HEK293T (cell line): Measurements from ENCODE around the gene HS3ST6.
"Not testable (repeated sequence)": the region's sequence is repeated elsewhere in the genome, so short reads cannot be mapped to it uniquely, and the experiment has no call there.

Source experiments
- CTCF ChIA-PET: fragments of 350-600 bp; formaldehyde crosslinking; extraction: SDS; loops from one replicate; lab custom pipeline; 2021; ENCODE audit warnings: antibody characterized with exemption, inconsistent platforms; lab: Yijun Ruan, JAX
- POLR2A ChIA-PET: fragments of 350-600 bp; formaldehyde crosslinking; extraction: SDS; loops from one replicate; lab custom pipeline; 2020; ENCODE audit warnings: antibody characterized with exemption, inconsistent platforms; lab: Yijun Ruan, JAX
- DNase-seq: peaks from one replicate; pipeline ENCODE4 v3.0.0; 2012; ENCODE audit warnings: mixed read lengths; ENCODE audit errors: extremely low spot score
- ARNT ChIP-seq: fragments of 450-650 bp; IDR thresholded peaks from 2 replicates; pipeline ENCODE4 v1.6.1; 2017; ENCODE audit warnings: mild to moderate bottlenecking
- BHLHE40 ChIP-seq: fragments of 450-650 bp; IDR thresholded peaks from 2 replicates; pipeline ENCODE4 v1.6.1; 2016; ENCODE audit warnings: mild to moderate bottlenecking, moderate library complexity, borderline replicate concordance
- CTBP1 ChIP-seq: fragments of 450-650 bp; IDR thresholded peaks from 2 replicates; pipeline ENCODE4 v1.6.1; 2016; ENCODE audit warnings: borderline replicate concordance
- ELF4 ChIP-seq: fragments of 450-650 bp; IDR thresholded peaks from 2 replicates; pipeline ENCODE4 v1.6.1; 2017; ENCODE audit warnings: antibody characterized with exemption
- FOXA1 ChIP-seq: fragments of 450-650 bp; IDR thresholded peaks from 2 replicates; pipeline ENCODE4 v1.6.1; 2016; ENCODE audit warnings: mild to moderate bottlenecking
- FOXK2 ChIP-seq: fragments of 450-650 bp; IDR thresholded peaks from 2 replicates; pipeline ENCODE4 v1.6.1; 2016; ENCODE audit warnings: mild to moderate bottlenecking
- FOXM1 ChIP-seq: fragments of 450-650 bp; IDR thresholded peaks from 2 replicates; pipeline ENCODE4 v1.6.1; 2017; ENCODE audit warnings: mild to moderate bottlenecking, borderline replicate concordance
- HDGF ChIP-seq: fragments of 450-650 bp; IDR thresholded peaks from 2 replicates; pipeline ENCODE4 v1.6.1; 2017; ENCODE audit warnings: antibody characterized with exemption, borderline replicate concordance
- L3MBTL2 ChIP-seq: fragments of 450-650 bp; conservative IDR thresholded peaks from 2 replicates; pipeline ENCODE4 v1.6.1; 2016; ENCODE audit warnings: mild to moderate bottlenecking
- LEF1 ChIP-seq: fragments of 450-650 bp; IDR thresholded peaks from 2 replicates; pipeline ENCODE4 v1.6.1; 2017; ENCODE audit warnings: mild to moderate bottlenecking, borderline replicate concordance
- NFRKB ChIP-seq: fragments of 450-650 bp; IDR thresholded peaks from 2 replicates; pipeline ENCODE4 v1.6.1; 2016; ENCODE audit warnings: mild to moderate bottlenecking, moderate library complexity
- PKNOX1 ChIP-seq: fragments of 450-650 bp; IDR thresholded peaks from 2 replicates; pipeline ENCODE4 v1.6.1; 2016
- SP1 ChIP-seq: fragments of 450-650 bp; IDR thresholded peaks from 2 replicates; pipeline ENCODE4 v1.6.1; 2017
- SUZ12 ChIP-seq: fragments of 450-650 bp; IDR thresholded peaks from 2 replicates; pipeline ENCODE4 v1.6.1; 2016; ENCODE audit warnings: mild to moderate bottlenecking
- TARDBP ChIP-seq: fragments of 450-650 bp; IDR thresholded peaks from 2 replicates; pipeline ENCODE4 v1.6.1; 2016
- ZNF384 ChIP-seq: fragments of 450-650 bp; IDR thresholded peaks from 2 replicates; pipeline ENCODE4 v1.6.1; 2016

The HS3ST6 gene

GRCh38 chr16:1903845-1904840 lies 14.1 kb downstream of the HS3ST6 start:
- no peak for DNase-seq
- ChIA-PET CTCF (interaction anchor here (0.7 kb wide), 1 partner anchor 37 kb away, joined by 3 read pairs; no protein-coding TSS in a partner anchor), POLR2A (interaction anchor here (1.0 kb wide), 1 partner anchor 61 kb away, joined by 3 read pairs; no protein-coding TSS in a partner anchor)
- TF ChIP-seq NFRKB (no peak), CTBP1 (no peak), ELF4 (no peak), FOXA1 (no peak), TARDBP (no peak), L3MBTL2 (no peak), ZNF384 (no peak)

- POLR2A ChIA-PET: no interaction called here
- CTCF ChIA-PET: no interaction called here
- DNase-seq: no peak
- TF ChIP-seq SUZ12 (no peak), L3MBTL2 (no peak), BHLHE40 (no peak)
Measured at GRCh38 chr16:1903220-1903574, 15.0 kb downstream of the HS3ST6 start.

- DNase-seq: no peak
- TF ChIP-seq CTBP1 (no peak), SUZ12 (no peak), LEF1 (no peak), BHLHE40 (no peak), ZNF384 (no peak), NFRKB (no peak), FOXM1 (no peak), TARDBP (no peak), L3MBTL2 (no peak), FOXA1 (no peak), PKNOX1 (no peak), ARNT (no peak), HDGF (no peak), FOXK2 (no peak), SP1 (no peak), ELF4 (no peak)
- CTCF ChIA-PET: interaction anchor here (0.7 kb wide), 1 partner anchor 10 kb away, joined by 3 read pairs; no protein-coding TSS in a partner anchor
- POLR2A ChIA-PET: no interaction called here
Measured at GRCh38 chr16:1902547-1903219, 15.5 kb downstream of the HS3ST6 start.

- no peak for TF ChIP-seq FOXA1
- TF ChIP-seq HDGF: no peak
- no peak for TF ChIP-seq BHLHE40
- TF ChIP-seq SP1: no peak
- no peak for TF ChIP-seq NFRKB
- TF ChIP-seq PKNOX1: no peak
- no peak for TF ChIP-seq LEF1
- TF ChIP-seq FOXK2: no peak
- no peak for TF ChIP-seq L3MBTL2
- TF ChIP-seq ZNF384: no peak
- TF ChIP-seq CTBP1: no peak
- TF ChIP-seq SUZ12: no peak
- TF ChIP-seq ELF4: no peak
- no peak for TF ChIP-seq TARDBP
- TF ChIP-seq ARNT: no peak
- TF ChIP-seq FOXM1: no peak
- POLR2A ChIA-PET: no interaction called here
- CTCF ChIA-PET: no interaction called here
- no peak for DNase-seq
Measured at GRCh38 chr16:1900452-1900774, 17.8 kb downstream of the HS3ST6 start.

- no peak for TF ChIP-seq HDGF
- TF ChIP-seq SP1: no peak
- TF ChIP-seq SUZ12: no peak
- no peak for TF ChIP-seq FOXA1
- no peak for TF ChIP-seq FOXK2
- no peak for TF ChIP-seq PKNOX1
- TF ChIP-seq ELF4: no peak
- no peak for TF ChIP-seq FOXM1
- no peak for TF ChIP-seq NFRKB
- TF ChIP-seq TARDBP: no peak
- TF ChIP-seq ARNT: no peak
- ChIA-PET CTCF (interaction anchor here (0.7 kb wide), 1 partner anchor 987 kb away, joined by 5 read pairs; no protein-coding TSS in a partner anchor), POLR2A (no interaction called here)
- no peak for DNase-seq
Measured at GRCh38 chr16:1899641-1900451, 18.4 kb downstream of the HS3ST6 start.

- CTCF ChIA-PET, DNase-seq, POLR2A ChIA-PET: not testable (repeated sequence)
Measured at GRCh38 chr16:1897692-1898091, 20.5 kb downstream of the HS3ST6 start.
